Activated effector memory CD4-positive, alpha-beta T cell treated with Interleukin-2 at 50 U/mL for 16 hours (primary cell): ENCODE results near the gene HACL1.
A peak's percentile ranks its signal among the peaks of the same experiment; 100 is the strongest.

ENCODE experiments used
- DNase-seq: peaks from one replicate; pipeline ENCODE4 v3.0.0-alpha.2; 2020

The HACL1 gene

DNA sequence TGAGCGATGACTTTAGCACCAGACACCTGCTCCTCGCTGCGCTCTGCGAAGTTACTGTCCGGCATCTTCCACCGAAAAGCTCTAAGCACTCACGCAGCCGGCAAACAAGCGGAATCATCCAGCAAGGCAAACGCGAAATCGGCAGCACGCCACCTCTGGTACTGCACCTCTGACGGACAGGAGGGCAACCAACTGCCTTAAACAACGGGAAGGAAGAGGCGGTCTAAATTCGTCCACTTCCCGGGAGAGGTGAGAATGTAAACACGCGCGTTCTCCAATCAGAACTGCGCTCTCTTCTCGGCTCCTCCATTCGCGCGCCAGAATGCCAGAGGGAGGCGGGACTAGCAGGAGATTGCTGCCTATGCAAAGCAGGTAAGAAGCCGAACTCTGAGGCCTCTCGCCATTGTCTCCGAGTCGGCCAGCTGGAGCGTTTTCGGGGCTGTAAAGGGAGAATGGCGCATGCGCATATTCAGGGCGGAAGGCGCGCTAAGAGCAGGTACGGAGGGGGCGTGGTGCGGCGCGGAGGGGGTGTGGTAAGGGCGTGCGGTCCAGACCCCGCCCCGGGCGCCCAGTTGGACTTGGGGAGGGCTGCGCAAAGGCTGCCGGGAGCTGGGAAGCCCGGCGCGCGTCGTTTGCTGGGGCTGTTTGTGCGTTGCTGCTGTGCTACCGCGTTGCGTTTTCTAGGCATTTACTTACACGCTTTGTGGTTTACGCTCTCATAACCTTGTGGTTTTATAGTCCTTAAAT lies at the start of gene HACL1, which contains the start of gene BTD:
Gene HACL1, minus strand, starts transcription at position 171 of the 747 bp plus-strand sequence. Its CDS starts 106 bp downstream, at position 65.
Gene BTD, plus strand, starts transcription at position 347 of the 747 bp plus-strand sequence. CDS start 33,695 bp downstream, outside the sequence.
- peak; percentile 96 for DNase-seq

DNA sequence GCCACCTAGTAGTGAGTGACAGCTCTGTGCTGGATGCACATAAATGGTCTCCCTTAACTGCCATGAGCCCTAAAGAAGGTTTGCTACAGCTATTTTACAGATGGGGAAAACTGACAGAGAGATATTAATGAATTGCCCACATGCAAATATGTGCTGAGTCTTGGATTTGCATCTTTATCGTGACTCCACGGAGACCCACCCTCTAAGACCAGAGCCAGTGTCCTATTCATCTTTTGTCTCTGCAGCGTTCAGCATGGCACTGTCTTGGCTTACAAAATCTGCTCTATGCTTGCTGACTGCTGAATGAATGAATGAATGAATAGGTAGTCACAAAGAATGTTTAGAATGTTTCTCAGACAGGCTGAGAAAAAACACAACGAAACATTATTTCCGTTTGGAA lies 48.5 kb upstream of the HACL1 start:
- DNase-seq = no peak

DNA sequence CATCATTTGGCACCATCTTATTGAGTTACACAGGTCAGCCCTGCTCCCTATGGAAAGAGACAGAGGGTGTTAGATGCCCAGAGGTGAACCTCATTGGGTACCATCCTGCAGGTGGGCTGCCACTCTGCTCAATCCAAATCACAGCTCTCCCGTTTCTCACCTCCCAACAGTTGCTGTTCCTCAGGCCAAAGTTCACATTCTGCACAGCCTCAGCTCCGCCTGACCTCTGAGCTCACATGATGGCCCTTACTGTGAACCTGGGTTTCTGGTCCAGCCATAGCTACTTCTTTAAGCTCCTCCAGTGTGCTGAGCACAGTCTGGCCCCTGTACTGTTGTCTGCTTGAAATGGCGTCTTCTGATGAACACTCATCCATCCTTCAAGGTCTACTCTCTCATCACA lies 48.0 kb upstream of the HACL1 start:
- no peak for DNase-seq

DNA sequence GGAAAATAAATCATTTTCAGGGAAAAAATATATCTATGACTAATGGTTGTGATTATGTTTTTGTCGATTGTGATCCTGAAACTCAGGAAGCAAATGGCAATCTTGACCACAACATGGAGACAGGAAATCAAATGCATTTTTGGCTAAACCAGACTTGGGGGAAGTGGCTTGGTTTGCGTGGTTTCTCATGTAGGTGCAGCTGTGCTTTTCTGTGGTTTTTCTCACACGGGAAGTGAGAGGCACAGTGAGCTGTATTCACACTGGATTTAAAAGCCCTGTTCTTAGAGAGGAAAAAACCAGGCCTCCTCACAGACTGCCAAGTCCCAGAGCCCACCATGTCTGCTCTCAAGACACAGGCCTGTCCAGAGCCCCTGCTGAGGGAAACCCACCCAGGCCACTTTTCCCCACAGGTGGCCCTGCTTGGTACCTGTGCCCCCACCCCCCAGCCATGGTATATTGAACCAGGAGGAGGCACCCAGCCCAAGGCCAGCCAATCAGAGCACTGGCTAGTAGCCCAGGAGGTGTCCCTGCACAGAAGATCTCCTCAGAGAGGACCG lies 46.3 kb upstream of the HACL1 start:
- peak; percentile 40 for DNase-seq

DNA sequence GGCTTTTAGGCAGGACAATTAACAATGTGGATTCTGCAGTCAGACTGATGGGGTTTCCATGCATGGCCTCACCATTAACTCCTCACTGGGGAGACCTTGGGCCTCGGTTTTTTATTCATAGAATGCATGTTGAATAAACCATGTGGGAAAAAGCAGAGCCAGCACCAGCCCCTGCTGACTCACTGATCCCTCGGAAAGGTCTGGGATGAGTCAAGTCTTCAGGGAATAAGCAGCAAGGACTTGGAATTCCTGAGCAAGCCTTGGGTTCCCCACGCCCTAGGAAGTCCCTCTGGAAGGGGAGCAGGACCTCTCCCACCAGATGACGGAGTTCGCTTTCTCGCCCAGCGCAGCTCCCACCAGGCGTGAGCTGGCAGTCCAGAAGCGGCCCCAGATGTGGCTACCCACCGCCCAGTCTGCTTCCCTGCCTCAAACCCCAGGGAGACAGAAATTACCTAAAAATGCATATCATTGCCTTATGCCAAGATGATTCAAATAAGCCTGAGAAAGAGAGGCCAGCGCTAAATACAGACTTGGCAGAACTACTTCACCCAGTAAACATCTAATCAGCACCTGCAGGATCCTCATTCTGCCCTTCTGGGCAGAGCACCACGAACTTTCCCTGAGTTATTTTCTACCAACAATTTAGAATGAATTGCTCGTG lies 45.6 kb upstream of the HACL1 start:
- DNase-seq = no peak

DNA sequence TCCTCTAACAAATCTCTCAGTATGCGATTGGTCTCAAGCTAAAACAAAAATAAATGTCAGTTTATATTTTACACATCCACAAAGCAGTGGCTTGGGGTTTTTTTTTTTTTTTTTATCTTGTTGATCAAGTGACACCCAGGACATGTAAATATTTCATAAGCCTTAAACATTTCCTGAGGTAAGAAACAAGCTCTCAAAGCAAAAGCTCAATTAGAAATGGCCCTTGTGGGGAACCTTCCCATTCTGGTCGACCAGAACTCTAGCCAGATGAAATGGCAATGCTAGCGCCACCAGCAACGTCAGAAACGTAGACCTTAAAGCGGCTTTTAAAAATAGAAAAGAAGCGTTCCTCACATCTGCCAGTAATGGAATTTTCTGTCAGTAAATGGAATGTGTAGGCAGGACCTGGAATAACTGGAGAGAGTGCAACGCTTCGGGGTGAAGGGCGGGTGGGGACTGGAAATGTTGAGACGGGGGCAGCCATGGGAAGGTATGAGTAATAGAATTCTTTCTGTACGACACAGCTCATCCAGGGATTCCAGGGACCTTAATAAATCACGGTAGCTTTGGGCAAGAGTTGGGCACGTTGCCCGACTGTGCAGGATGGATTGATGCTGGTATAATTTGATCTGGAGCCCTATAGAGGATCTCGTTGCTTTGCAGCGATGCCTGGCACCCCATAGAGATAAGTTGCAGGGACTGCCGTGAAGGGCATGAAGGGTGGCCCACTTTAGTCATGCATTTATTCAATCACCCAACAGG lies 44.6 kb upstream of the HACL1 start:
- DNase-seq = no peak

DNA sequence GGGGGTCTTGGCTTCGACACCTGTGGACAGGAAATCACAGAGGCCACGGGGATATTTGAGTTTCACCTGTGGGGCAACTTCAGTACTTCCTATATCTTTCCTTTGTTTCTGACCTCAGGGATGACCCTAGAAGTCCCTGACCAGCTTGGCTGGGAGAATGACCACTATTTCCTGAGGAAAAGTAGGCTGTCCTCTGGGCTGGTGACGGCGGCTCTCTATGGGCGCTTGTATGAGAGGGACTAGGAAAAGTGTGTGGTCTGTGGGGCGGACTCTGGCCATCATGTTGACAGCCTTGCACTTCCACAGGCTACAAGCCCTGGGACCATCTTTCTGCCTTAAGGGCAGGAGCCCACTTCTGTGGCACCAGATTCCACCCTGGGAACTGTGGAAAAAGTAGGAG lies 43.9 kb upstream of the HACL1 start:
- DNase-seq = no peak

DNA sequence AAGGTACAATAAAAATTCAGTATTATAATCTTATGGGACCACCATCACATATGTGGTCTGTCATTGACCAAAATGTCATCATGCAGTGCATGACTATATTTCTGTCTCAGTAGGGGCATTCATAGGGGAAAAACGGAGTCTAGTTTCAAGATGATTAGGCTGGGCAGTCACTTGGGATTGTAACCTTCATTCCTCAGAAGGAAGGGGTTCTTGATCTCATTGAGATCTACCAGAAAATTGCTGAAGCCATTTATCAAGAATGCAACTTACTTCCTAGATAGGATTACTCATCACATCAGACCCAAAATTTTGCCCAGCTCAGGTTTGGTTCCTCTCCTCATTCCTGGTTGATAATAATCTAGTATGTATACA lies 37.5 kb upstream of the HACL1 start:
- DNase-seq = no peak

DNA sequence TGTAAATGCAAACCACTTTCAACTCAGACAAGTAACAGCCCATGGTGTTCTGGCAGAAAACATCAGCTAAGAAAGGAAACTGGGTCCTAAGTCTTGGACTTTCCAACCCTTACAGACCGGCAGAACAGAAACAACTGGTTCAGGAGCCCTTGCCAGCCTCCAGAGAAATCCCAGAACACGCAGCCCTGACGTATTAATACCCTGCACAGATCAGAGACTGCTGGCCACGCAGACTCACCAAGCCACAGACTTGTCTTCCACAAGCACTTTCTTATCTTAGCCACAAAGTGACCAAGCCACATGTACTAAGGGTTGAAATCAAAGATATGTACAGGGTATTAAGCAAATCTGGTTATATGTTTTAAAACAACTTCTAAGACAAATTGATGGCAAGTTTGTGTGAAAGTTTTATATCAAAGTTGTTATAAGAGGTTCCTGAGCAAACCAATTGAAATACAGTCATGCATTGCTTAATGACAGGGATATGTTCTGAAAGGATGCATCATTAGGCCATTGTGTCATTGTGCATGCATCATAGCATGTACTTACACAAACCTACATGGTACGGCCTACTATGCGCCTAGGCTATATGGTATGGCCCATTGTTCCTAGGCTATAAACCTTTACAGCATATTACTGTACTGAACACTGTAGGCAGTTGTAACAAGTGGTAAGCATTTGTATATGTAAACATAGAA lies 37.0 kb upstream of the HACL1 start:
- DNase-seq = no peak

DNA sequence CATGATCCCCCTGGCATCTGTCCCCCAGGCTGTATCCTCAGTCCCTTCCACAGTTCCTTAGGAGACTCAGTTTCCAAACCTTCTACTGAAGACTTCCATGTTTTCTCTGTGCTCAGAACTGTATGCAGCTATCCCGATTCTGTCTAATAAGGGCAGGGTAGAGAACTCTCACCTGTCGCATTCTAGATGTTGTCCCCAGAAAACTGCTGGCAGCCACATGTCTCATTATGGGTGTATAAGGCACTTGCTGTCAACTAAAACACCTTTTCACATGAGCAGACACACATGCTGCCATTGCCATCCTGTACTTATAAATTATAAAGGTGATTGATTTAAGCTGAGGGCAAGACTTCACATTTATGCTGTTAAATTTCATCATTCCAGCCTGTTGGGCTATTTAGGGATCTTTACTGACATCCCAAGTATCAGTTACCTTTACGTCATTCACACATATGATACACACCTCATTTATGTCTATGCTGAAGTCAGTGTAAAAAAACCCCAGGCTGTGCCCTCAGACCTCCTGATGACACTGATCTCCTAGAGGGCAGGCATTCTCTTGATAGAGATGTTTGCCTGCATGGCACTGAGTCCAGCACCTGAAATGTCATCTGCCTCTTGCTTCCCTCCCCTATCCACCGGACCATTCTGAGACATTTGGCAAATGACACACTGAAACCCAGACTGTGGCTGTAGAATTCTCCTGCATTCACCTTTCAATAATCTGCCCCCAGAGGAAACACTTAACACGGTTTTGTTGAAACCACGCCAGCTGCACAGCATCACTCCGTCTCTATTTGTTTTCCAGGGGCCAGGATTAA lies 36.0 kb upstream of the HACL1 start:
- no peak for DNase-seq

DNA sequence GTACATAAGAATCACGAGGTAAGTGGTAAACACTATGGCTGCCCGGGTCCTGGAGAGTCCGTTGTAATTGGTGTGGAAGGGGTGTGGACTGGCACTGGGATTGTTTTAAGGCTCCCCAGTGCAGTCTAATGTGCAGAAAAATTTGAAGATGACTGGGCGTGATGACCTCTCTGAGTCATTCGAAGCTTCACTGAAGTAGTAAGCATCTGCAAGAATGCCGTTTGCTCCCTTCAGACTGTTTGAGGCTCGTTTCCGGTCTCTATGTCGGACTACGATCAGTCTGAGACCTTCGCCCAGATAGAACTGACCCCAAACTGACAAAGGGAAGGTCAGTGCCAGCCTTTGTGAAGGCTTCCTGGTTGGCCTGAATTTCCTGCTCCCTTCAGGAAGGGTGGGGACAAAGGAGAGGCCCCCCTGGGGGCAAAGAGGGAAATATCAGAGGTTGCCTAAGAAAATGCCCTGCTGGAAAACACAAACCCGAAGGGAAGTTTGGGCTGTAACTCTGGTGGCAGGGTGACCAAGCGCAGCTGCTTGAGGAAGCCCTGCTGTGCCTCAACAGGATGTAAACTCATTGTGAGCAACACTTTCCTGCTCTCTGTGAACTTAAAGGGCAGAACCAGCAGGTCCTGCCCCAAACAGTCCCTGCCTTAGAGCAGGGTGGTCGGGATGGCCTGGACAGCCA lies 34.8 kb upstream of the HACL1 start:
- DNase-seq = no peak

DNA sequence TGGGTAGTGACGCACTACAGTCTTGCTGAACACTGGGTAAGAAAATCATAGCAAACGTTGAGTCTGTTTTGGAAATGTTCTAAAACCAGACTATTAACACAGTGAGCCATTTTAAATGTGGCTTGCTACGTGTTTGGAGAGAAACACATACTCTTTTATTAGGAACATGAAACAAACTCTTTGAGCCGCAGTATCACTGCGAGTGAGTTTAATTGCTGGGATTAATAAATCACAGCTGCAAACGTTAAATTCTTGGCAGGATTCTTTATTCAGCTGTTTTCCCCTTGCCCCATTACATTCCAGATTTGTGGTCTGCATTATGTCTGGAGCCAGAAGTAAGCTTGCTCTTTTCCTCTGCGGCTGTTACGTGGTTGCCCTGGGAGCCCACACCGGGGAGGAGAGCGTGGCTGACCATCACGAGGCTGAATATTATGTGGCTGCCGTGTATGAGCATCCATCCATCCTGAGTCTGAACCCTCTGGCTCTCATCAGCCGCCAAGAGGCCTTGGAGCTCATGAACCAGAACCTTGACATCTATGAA lies 33.8 kb upstream of the HACL1 start:
- DNase-seq = no peak

DNA sequence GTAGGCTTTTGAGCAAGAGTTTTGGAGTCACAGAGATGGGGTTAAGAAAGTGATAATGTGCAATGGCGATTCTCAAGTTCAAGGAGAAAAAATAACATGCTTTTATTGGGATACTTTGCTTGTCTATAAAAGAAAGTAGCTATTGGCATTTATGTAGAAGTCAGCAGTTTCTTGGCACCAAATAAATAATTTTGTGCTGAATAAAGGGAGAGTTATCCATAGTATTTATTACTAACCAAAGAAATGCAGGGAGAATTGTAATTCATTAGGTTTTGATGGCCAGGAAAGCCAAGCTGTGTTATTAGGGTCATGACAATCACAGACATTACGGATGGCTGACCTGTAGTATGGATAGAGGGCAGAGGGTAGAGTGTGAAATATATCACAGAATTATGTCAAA lies 33.3 kb upstream of the HACL1 start:
- no peak for DNase-seq

DNA sequence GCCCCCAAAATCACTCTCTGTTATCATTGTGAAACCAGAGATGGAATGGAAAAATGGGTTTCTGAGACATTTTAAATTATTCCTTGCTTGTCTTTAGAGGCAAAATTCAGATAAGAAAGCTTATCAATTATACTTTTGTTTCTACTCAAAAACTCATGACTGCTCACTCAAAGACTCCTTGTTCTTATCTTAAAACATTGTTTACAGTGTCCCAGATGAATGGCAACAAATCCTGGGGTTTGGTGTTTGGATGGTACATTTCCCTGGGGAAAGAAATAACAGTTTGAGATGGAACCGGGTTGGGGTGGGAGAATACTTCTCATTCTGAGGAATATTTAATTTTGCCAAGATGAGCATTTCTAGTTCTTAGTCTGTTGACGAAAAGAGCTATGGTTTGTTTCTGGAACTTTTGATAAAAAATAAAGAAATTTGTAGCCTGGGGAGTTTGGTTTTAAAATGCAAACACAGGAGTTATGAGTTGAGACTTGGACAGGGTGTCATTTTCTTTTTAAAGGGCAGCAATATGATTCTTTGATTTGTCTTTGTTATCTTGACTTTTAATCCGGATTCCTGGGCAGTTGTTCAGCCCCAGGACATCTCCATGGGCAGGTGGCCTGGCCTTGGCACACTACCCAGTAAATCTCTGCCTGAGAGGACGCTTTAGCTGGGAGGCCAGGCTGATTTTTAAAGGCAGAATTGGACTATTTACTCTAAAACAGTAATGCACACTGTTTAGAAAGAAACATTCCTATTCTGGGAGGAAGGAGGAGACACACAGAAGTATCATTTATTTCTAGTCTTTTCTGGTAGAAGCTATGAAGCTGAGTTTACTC lies 32.6 kb upstream of the HACL1 start:
- no peak for DNase-seq

DNA sequence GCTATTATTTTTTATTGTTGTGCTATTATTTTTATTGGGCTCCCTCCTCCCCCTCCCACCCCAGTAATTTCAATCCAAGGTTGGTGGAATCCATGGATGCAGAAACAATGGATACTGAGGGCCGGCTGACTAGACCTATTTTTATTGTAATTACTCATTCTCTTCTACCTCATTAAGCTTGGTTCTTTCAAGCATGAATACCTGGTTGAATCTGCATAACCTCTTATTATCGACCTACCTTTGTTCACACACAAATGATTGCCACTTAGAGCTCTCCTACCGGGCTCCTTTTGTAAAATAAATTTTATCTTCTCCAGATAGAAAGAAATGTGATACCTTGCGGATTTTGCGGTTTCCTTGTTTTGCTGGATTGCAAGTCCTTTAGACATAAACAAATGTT lies 31.8 kb upstream of the HACL1 start:
- no peak for DNase-seq

DNA sequence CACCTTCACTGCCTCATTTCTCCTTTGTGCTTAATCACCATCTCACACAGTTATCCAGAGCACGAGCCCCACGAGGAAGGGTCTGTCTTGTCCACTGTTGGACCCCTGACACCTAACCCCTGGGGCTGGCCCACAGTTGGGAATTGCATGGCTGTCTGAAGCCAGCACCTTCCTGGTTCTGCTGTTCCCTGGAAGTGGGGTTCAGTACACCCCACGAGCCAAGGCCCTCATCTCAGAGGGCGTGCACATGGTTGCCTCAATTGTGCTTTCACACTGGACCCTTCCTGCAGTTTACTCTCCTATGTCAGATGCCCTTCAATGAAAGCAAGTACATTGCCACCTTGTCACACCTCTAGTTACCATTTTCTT lies 30.8 kb upstream of the HACL1 start:
- DNase-seq = no peak

DNA sequence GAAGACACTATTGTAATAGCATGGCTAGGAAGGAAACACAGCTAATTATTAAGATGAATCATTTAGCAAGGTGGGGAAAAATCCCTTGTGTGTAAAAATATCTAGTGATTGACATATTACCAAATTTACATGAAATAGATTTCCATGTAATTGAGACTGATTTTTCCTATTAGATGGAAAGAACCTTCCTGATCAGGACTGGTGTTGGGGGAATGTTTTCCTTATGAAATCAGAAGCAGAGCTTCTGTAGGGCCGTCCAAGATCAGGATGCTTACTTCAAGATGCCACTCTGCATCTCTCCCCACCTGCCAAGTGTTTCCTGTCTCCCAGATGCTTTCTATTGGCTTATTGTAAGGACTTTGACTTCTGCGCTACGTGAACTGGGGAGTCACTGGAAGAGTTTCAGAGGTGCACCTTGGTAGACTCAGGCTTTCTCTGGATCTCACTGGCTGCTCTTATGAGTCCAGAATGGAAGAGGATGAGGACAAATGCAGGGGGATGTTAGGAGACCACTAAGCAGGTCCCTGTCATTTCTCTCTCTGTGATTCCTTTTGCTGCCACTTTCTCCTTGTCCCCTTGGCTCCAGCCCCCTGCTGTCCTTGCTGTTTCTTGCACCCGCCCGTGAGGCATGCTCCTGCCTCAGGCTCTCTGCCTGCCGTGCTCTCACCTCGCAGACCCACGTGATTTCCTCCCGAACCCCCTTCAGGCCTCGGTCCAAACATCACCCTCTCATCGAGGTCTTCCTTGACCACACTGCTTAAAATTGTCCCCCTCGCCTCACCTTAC lies 30.2 kb upstream of the HACL1 start:
- DNase-seq = no peak

DNA sequence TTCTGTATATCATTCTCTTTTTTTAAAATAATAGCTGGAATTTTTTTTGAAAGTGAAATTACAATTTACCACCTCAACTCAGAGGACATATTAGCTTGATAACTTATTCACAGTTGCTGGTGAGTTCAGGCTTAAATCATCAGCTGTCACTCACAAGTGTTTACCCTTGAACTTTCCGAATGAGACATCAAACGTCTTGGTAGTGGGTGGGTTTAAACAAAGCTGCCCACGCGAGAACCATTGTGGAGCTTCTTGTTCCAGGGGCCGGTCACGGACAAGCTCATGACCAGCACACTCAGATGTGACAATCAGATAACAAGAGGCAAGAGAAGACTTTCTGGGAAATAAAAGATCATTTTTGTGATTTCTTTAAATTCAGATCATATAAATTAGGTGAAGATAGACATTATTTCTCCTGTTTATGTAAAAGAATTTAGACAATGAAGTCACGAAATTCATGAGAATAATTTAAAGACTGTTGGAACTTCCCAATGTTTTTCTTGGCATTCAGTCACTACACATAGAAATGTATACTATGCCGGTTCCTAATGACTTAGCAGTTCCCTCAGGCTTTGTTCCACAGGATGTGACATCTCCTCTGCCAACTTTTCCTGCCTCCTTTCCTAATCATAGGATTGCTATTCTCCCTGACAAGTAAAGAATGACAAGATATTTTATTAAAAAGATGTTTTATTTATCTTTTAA lies 29.4 kb upstream of the HACL1 start:
- no peak for DNase-seq
